GM12878 (cell line): ENCODE measurements around the gene CLEC2L. TPM values are rescaled to one million over a fixed set of nuclear protein-coding genes. Genes with fewer than 3 reads are reported as not detected.

Source experiments
- ATAC-seq: fragments of 200-7000 bp; cut with Tn5 transposase; 3 replicates; pipeline ENCODE4 v1.9.1; 2020; ENCODE audit warnings: mild to moderate bottlenecking, moderate library complexity
- BruUV-seq: library from RNA; stranded (reverse); fragments of 400-500 nt; replicated peaks from 2 replicates; lab custom pipeline; 2021; lab: Mats Ljungman, UMichigan
- CTCF ChIA-PET: fragments of 300-600 bp; sonication (Branson Sonifier 250); formaldehyde crosslinking; extraction: SDS; loops from one replicate; lab custom pipeline; 2021; ENCODE audit warnings: inconsistent platforms; lab: Yijun Ruan, JAX
- POLR2A ChIA-PET: fragments of 350-600 bp; formaldehyde crosslinking; extraction: SDS; loops from one replicate; lab custom pipeline; 2021; ENCODE audit warnings: inconsistent platforms; lab: Charles Lee
- RAD21 ChIA-PET: fragments of 300-600 bp; sonication (Branson Sonifier 250); formaldehyde crosslinking; loops from one replicate; lab custom pipeline; 2023; ENCODE audit warnings: antibody characterized with exemption; ENCODE audit not compliant: unreplicated experiment; lab: Charles Lee
- SMC1A ChIA-PET: fragments of 300-600 bp; sonication (Branson Sonifier 250); formaldehyde crosslinking; loops from one replicate; lab custom pipeline; 2023; ENCODE audit not compliant: unreplicated experiment, uncharacterized antibody; lab: Charles Lee
- DNase-seq: peaks from one replicate; pipeline ENCODE4 v3.0.0-alpha.2; 2011; ENCODE audit warnings: low read depth, low spot score
- FAIRE-seq: peaks from 3 replicates; lab custom pipeline; 2011; peaks lifted over from hg19 to GRCh38; lab: Jason Lieb, UNC
- H2AFZ ChIP-seq: 2 replicates; pipeline ENCODE4 v1.6.0; 2011; ENCODE audit warnings: low read depth, low read length, control low read depth; ENCODE audit not compliant: control insufficient read depth
- H3K27ac ChIP-seq: 2 replicates; pipeline ENCODE4 v1.5.1; 2011; ENCODE audit warnings: control low read depth; ENCODE audit not compliant: control insufficient read depth, insufficient read depth
- H3K27me3 ChIP-seq, 2 experiments: replicated peaks in 1 of 2; 2 replicates each; pipeline versions ENCODE4 v1.6.0 to v1.6.1; 2011; ENCODE audit warnings: low read length in 1 of 2; ENCODE audit not compliant: control insufficient read depth in 2 of 2, insufficient read depth in 2 of 2
- H3K36me3 ChIP-seq, 2 experiments: 2 replicates each; pipeline ENCODE4 v1.5.1; 2011; ENCODE audit warnings: low read length in 1 of 2; ENCODE audit not compliant: control insufficient read depth in 2 of 2, insufficient read depth in 2 of 2
- H3K4me1 ChIP-seq: 2 replicates; pipeline ENCODE4 v1.6.1; 2011; ENCODE audit warnings: mild to moderate bottlenecking, low read length, moderate library complexity, mixed read lengths; ENCODE audit not compliant: control insufficient read depth, insufficient read depth
- H3K4me2 ChIP-seq: 2 replicates; pipeline ENCODE4 v1.6.0; 2011; ENCODE audit warnings: control low read depth; ENCODE audit not compliant: control insufficient read depth, insufficient read depth
- H3K4me3 ChIP-seq: fragments of 200-600 bp; sonication (generic); 2 replicates; pipeline ENCODE4 v1.5.1; 2016
- H3K79me2 ChIP-seq: 2 replicates; pipeline ENCODE4 v1.6.0; 2011; ENCODE audit warnings: low read length; ENCODE audit not compliant: control insufficient read depth, insufficient read depth
- H3K9ac ChIP-seq: 2 replicates; pipeline ENCODE4 v1.8.0; 2011; ENCODE audit warnings: low read length, control low read depth, mixed read lengths; ENCODE audit not compliant: control insufficient read depth, insufficient read depth
- H3K9me3 ChIP-seq: replicated peaks from 3 replicates; pipeline ENCODE4 v1.5.1; 2011; ENCODE audit warnings: mild to moderate bottlenecking, low read length; ENCODE audit not compliant: control insufficient read depth, insufficient read depth
- H4K20me1 ChIP-seq: 2 replicates; pipeline ENCODE4 v1.6.0; 2011; ENCODE audit not compliant: control insufficient read depth, insufficient read depth
- CEBPZ ChIP-seq: fragments of 150-350 bp; IDR thresholded peaks from 2 replicates; pipeline ENCODE4 v1.6.1; 2016; ENCODE audit warnings: low read depth, low read length
- EED ChIP-seq: sonication (generic); IDR thresholded peaks from 2 replicates; pipeline ENCODE4 v1.6.1; 2016; ENCODE audit warnings: antibody characterized with exemption, low read depth
- EGR1 ChIP-seq, 2 experiments: IDR thresholded peaks; 1 replicate in 1 of 2; 2 replicates in 1 of 2; pipeline ENCODE4 v1.6.1; 2011 to 2012; ENCODE audit warnings: low read depth in 2 of 2, low read length in 2 of 2, borderline replicate concordance in 1 of 2, mild to moderate bottlenecking in 1 of 2, moderate library complexity in 1 of 2
- MTA3 ChIP-seq: IDR thresholded peaks from 2 replicates; pipeline ENCODE4 v1.6.1; 2012; ENCODE audit warnings: low read length, inconsistent platforms, borderline replicate concordance
- NFYB ChIP-seq: IDR thresholded peaks from 2 replicates; pipeline ENCODE4 v1.6.1; 2011; ENCODE audit warnings: low read depth, mild to moderate bottlenecking, low read length, improper control_type of control experiment, moderate library complexity; ENCODE audit not compliant: insufficient read depth
- RFX5 ChIP-seq: IDR thresholded peaks from 2 replicates; pipeline ENCODE4 v1.6.1; 2011; ENCODE audit warnings: low read depth, low read length, improper control_type of control experiment
- STAT3 ChIP-seq: IDR thresholded peaks from 2 replicates; pipeline ENCODE4 v1.6.1; 2011; ENCODE audit warnings: low read depth, low read length, improper control_type of control experiment
- ZNF207 ChIP-seq: fragments of 450-650 bp; IDR thresholded peaks from 2 replicates; pipeline ENCODE4 v1.6.1; 2014; ENCODE audit warnings: antibody characterized with exemption, mild to moderate bottlenecking, borderline replicate concordance
- WGBS: methylation state at CpG from one replicate; pipeline ENCODE4 v1.1.6; 2016; ENCODE audit warnings: low lambda C conversion rate; ENCODE audit not compliant: insufficient replicate concordance, insufficient coverage; ENCODE audit errors: missing lambda C conversion rate; 5-methylcytosine and 5-hydroxymethylcytosine counted together
- in situ Hi-C: fragments of 300-500 bp; cut with MboI; formaldehyde crosslinking; loops from 9 replicates; pipeline ENCODE4 v1.14.3; 2018; ENCODE audit warnings: mixed read lengths
- intact Hi-C: fragments of 100-400 bp; cut with micrococcal nuclease; formaldehyde crosslinking; loops from one replicate; pipeline ENCODE4 v1.14.2; 2022; ENCODE audit not compliant: unreplicated experiment
- polyA plus RNA-seq, 11 experiments: library from polyadenylated mRNA; depleted of rRNA in 4 of 11; unstranded in 6 of 11; stranded (reverse) in 5 of 11; fragments of >200 nt; fragmentation: Nextera tagmentation in 4 of 11; fragmentation: Illumina TruSeq in 1 of 11; extraction: Ambion mirVana in 4 of 11; extraction: Trizol in 1 of 11; gene quantifications; 1 replicate in 1 of 11; 2 replicates in 10 of 11; pipeline versions ENCODE4 v1.2.1 to v1.2.3, GENCODE V29; 2011 to 2016; ENCODE audit warnings: inconsistent platforms in 2 of 11, missing spikeins in 2 of 11, low read depth in 1 of 11
- total RNA-seq, 4 experiments: library from RNA; depleted of rRNA in 3 of 4; stranded (reverse); fragments of >200 nt in 3 of 4; fragmentation: Illumina TruSeq in 1 of 4; extraction: Trizol in 1 of 4; gene quantifications; 2 replicates each; pipeline versions ENCODE4 v1.2.1 to v1.2.3, GENCODE V29; 2013 to 2021

CLEC2L gene
- total and polyA plus RNA-seq, 10 of the 15 experiments (the other 5 are each of a cell fraction or from before 2014, with no cell fraction given), result not detected

- TF ChIP-seq CEBPZ, result no peak
- no peak for TF ChIP-seq EED
- TF ChIP-seq EGR1 (IDR thresholded peaks at IDR 0.05; ENCODE audit: borderline replicate concordance in 1 of 2, low read depth in 2 of 2, low read length in 2 of 2), result no peak
These were observed 61.6 kb downstream of the CLEC2L start (continued) for GRCh38 chr7:139585042-139585441.

DNA sequence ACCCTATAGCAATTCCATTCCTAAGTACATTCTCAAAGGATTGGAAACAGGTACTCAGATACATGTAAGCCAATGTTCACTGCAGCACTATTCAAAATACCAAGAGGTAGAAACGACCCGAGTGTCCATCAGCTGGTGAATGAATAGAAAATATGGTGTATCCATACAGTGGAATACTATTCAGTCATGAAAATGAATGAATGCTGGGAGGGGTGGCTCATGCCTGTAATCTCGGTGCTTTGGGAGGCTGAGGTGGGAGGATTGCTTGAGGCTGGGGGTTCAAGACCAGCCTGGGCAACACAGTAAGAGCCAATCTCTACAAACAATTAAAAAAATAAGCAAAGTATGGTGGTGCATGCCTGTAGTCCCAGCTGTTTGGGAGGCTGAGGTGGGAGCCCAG is 62.8 kb downstream of the CLEC2L start:
- ChIA-PET CTCF (interaction anchor here (1.1 to 2.3 kb wide), 2 partner anchors 15 to 417 kb away, joined by 3 to 13 read pairs; no protein-coding TSS in a partner anchor), POLR2A (no interaction called here)
- no peak for DNase-seq

More for the DNA sequence above, 62.8 kb downstream of the CLEC2L start:
- Histone ChIP-seq H3K9me3 (no peaks in the 10 kb centered on the region), H3K36me3 (peaks cover 0 to 14% of the 10 kb centered on the region in 2 experiments; a peak in 3 of 4 replicates), H3K9ac (no peak overlapping the region), H3K4me1 (no peaks in the 10 kb centered on the region), H4K20me1 (no peaks in the 10 kb centered on the region), H3K27ac (no peak overlapping the region), H3K79me2 (no peaks in the 10 kb centered on the region), H3K4me3 (no peak overlapping the region), H2AFZ (no peak overlapping the region), H3K4me2 (no peak overlapping the region), H3K27me3 (no peaks in the 10 kb centered on the region)
- ChIA-PET SMC1A (no interaction called here), RAD21 (no interaction called here)
- WGBS, result 74% methylated on average over 3 of the region's 3 CpGs
- no TSS peak for BruUV-seq
- intact Hi-C loops (no loop called here), in situ Hi-C loops (no loop called here)
- no peak for TF ChIP-seq ZNF207
- TF ChIP-seq NFYB, result no peak
- TF ChIP-seq MTA3, result no peak
- TF ChIP-seq RFX5, result no peak
- TF ChIP-seq STAT3, result no peak
- FAIRE-seq, result no peak
- no peak for ATAC-seq
